GM12872 (cell line): ENCODE results near the gene C10orf67.

Experiments used
- TF ChIP-seq, protein P1 (sequence below): IDR thresholded peaks from 3 replicates; pipeline ENCODE4 v1.5.1; 2011; ENCODE audit warnings: low read depth, mild to moderate bottlenecking, low read length, moderate library complexity; ENCODE audit not compliant: insufficient read depth

C10orf67 gene

DNA sequence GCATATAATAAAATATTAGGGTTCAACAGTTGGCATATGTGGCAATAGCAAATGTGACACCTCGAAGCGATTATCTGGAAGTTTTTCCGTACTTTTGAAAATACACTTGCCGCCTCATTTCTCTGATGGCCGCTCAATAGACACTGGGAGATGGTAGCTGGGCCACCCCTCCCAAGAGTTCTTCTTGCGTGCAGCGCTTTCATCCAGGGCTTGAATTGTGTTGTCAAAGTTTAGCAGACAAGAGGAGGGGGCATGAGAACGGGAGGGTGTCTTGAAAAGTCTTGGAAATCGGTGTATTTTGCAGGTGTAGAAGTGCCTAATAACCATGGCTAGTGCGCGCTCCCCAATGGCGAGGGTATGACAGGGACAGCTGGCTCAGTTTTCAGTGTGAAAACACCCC is 144.0 kb downstream of the C10orf67 start:
- TF ChIP-seq, protein P1, sequence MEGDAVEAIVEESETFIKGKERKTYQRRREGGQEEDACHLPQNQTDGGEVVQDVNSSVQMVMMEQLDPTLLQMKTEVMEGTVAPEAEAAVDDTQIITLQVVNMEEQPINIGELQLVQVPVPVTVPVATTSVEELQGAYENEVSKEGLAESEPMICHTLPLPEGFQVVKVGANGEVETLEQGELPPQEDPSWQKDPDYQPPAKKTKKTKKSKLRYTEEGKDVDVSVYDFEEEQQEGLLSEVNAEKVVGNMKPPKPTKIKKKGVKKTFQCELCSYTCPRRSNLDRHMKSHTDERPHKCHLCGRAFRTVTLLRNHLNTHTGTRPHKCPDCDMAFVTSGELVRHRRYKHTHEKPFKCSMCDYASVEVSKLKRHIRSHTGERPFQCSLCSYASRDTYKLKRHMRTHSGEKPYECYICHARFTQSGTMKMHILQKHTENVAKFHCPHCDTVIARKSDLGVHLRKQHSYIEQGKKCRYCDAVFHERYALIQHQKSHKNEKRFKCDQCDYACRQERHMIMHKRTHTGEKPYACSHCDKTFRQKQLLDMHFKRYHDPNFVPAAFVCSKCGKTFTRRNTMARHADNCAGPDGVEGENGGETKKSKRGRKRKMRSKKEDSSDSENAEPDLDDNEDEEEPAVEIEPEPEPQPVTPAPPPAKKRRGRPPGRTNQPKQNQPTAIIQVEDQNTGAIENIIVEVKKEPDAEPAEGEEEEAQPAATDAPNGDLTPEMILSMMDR, result no peak

DNA sequence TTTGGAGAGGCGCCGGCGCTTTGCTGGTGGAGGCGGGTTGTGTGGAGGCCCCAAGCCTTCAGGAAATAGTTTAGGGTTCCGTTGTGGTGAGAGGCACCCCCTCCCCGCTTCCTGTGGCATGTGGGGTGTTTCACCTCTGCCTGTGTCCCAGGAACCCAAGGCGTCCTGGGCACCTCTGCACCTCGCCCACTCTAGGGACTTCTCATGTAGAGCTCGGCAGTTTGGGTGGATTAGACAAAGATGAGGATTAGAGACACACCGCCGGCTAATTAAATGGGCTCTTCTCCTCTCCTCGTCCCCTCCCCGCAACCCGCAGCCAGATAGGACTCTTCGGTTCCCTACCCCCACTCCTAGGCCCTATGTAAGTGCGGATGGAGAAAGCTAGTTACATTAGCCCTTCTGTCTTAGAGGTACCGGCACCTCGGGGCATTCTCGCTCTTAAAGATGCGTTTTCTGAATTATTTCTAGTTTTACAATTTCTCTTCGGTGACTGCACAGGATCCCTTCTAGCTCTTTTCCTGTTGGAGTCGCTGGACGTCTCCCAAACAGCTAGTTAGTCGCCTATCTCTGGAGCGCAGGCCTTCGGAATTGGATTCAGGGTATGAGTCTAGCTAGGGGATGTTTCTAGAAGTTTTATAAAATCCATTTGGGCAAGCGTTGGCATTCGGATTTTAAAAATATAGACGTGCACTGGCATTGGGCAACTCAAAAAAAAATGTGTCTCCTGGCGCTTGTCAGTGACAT is 144.7 kb downstream of the C10orf67 start:
- TF ChIP-seq, protein P1, result no peak

- TF ChIP-seq, protein P1, result no peak
Observed at GRCh38 chr10:23198940-23199767, 145.4 kb downstream of the C10orf67 start.

- TF ChIP-seq, protein P1, result no peak
Observed at GRCh38 chr10:23198610-23198939, 146.0 kb downstream of the C10orf67 start.

- TF ChIP-seq, protein P1, result no peak
Observed at GRCh38 chr10:23197416-23197861, 147.2 kb downstream of the C10orf67 start.

- TF ChIP-seq, protein P1, result no peak
Observed at GRCh38 chr10:23196915-23197314, 147.7 kb downstream of the C10orf67 start.

GRCh38 chr10:23195846-23196600 is 148.6 kb downstream of the C10orf67 start:
- TF ChIP-seq, protein P1, result no peak
